Measurements from ENCODE around the gene MBOAT1.

GRCh38 chr6:20233007-20233730 lies 20.9 kb upstream of the MBOAT1 start:
- TF ChIP-seq CTCF (conservative IDR thresholded peaks at IDR 0.05; ENCODE audit: low read length) (no peak), EZH2phosphoT487 (IDR thresholded peaks at IDR 0.05; ENCODE audit: borderline replicate concordance, low read depth, low read length) (no peak)
